ACC112 (cell line): ENCODE measurements around the gene TTLL5.

Source experiments
- H2AFZ ChIP-seq: fragments of 200-600 bp; sonication (generic); one replicate; pipeline ENCODE4 v1.6.0; 2017; ENCODE audit warnings: antibody characterized with exemption, low read length; ENCODE audit not compliant: unreplicated experiment
- H3K27ac ChIP-seq: fragments of 200-600 bp; sonication (generic); 2 replicates; pipeline ENCODE4 v1.5.1; 2014; ENCODE audit warnings: low read depth, mild to moderate bottlenecking, antibody characterized with exemption, low read length, moderate library complexity
- H3K27me3 ChIP-seq: fragments of 200-600 bp; sonication (generic); 2 replicates; pipeline ENCODE4 v1.6.1; 2014; ENCODE audit warnings: mild to moderate bottlenecking, antibody characterized with exemption, low read length, moderate library complexity, mixed read lengths; ENCODE audit not compliant: insufficient read depth
- H3K36me3 ChIP-seq: fragments of 200-600 bp; sonication (generic); 2 replicates; pipeline ENCODE4 v1.6.1; 2016; ENCODE audit warnings: mild to moderate bottlenecking, antibody characterized with exemption, low read length, moderate library complexity, mixed read lengths; ENCODE audit not compliant: insufficient read depth
- H3K4me1 ChIP-seq: fragments of 200-600 bp; sonication (generic); one replicate; pipeline ENCODE4 v1.6.1; 2016; ENCODE audit warnings: low read length, mixed read lengths; ENCODE audit not compliant: insufficient read depth, unreplicated experiment, control insufficient read depth
- H3K4me3 ChIP-seq: fragments of 200-600 bp; sonication (generic); 2 replicates; pipeline ENCODE4 v1.5.1; 2014; ENCODE audit warnings: mild to moderate bottlenecking, low read depth, low read length
- H3K79me2 ChIP-seq: fragments of 200-600 bp; sonication (generic); one replicate; pipeline ENCODE4 v1.6.0; 2016; ENCODE audit warnings: low read length; ENCODE audit not compliant: control insufficient read depth, unreplicated experiment, insufficient read depth

Gene TTLL5

DNA sequence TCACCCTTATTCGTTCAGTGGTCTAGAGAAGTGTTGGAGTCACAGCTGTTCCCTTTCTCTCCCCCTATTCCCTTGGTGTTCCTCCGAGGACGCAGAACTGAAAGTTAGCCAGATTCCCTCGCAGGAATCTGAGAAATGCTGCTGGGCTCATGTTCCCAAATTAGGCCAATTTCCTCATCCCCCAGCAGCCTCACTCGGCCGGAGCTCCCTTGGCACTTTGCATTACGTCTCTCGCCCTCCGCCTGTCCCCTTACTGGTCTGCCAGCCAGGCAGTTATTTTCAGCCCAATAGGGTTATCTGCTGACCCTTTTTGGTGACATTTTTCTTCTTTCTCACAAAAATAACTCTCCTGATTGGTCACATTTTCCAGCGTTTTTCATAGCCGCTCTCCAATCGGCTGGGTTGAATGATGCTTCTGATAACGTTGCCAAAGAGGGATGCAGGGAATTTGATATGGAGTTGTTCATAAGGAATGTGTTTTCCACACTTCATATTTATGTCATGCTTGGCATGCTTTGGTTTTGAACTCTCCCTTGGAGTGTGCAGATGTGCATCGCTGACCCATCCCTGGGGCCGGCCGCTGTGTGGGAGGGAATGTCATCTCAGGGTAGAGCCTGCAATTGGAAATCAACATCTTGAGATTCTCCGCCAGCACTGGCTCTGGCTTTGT is 334.5 kb downstream of the TTLL5 start:
- H2AFZ ChIP-seq, result no peak overlapping the region
- no peaks in the 10 kb centered on the region for H3K79me2 ChIP-seq
- H3K36me3 ChIP-seq, result peaks cover 19% of the 10 kb centered on the region; the same call in 1 of the 2 replicates
- no peaks in the 10 kb centered on the region for H3K27me3 ChIP-seq
- H3K27ac ChIP-seq, result no peak overlapping the region
- peak overlapping the region; percentile 34 for H3K4me3 ChIP-seq
- peaks cover 13% of the 10 kb centered on the region for H3K4me1 ChIP-seq

DNA sequence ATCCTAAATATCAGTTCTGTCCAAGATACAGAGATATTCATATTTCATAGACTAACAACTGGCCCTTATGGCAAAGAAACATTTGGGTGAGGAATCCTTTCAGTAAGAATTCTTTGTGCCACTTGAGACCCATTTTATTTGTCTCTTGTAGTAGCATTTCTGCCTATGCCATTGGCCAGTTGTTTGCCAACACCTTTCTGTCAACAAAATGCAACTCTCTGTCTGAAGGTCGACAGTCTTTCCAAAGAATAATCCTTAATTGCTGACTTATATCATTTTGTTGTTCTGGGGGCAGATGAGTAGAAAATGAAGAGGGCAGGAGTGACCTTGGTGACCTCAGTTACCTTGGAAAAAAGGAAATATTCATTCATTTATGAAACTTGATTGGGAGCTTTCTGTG is 335.4 kb downstream of the TTLL5 start:
- H3K4me3 ChIP-seq, result no peak overlapping the region
- H3K27ac ChIP-seq, result no peak overlapping the region
- peaks cover 29% of the 10 kb centered on the region; the same call in 1 of the 2 replicates for H3K36me3 ChIP-seq
- peaks cover 13% of the 10 kb centered on the region for H3K4me1 ChIP-seq
- no peaks in the 10 kb centered on the region for H3K79me2 ChIP-seq
- no peak overlapping the region for H2AFZ ChIP-seq
- H3K27me3 ChIP-seq, result no peaks in the 10 kb centered on the region

DNA sequence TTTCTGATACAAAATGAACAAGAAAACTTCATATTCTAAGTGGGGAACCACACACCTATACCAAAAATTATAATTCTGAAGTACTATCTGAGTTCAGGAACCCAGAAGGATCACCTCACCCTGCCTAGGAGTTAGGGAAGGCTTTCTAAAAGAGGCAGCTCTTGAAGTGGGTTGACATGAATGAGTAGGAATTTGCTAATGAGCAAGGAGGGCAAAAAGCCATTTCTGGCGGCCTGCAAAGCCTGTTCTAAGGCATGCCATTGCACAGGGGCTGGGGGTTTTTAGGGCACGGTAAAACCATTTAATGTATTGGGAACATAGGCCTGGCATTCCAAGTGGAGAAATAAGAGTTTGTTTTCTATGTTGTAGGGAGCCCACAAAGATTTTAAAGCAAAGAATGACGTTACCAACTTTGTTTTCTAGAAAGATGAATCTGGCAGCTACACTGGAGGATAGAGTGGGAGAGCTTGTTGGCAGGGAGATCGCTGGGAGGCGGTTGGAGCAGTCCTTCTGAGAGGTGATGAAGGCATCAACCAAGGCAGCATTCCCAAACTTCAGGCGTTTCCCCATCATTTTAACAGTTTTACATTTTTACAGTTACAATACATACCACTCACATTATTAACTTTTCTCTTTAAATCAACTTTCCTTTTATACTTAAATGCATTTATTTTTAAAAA is 338.6 kb downstream of the TTLL5 start:
- no peak overlapping the region for H3K4me3 ChIP-seq
- no peaks in the 10 kb centered on the region for H3K79me2 ChIP-seq
- H2AFZ ChIP-seq, result no peak overlapping the region
- peaks cover 39% of the 10 kb centered on the region for H3K36me3 ChIP-seq
- H3K27me3 ChIP-seq, result no peaks in the 10 kb centered on the region
- peaks cover 13% of the 10 kb centered on the region for H3K4me1 ChIP-seq
- no peak overlapping the region for H3K27ac ChIP-seq

DNA sequence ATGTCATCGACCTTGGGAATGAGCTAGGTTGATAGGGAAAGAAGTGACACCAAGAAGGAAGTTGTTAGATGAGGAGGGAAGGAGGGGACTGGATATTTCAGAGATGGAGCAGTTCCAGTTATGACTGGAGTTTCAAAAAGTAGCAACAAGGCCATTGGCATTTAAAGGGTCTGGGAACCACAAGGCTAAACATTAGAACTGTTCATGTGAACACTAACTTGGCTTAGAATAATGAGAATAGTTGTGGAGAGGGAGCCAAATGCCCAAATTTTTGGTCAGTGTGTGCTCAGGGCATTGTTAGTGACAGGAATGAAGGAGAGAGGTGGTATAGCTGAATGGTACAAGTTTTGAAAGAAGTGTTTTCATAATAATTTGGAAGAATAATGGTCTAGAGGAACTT is 341.3 kb downstream of the TTLL5 start:
- H3K4me1 ChIP-seq, result no peaks in the 10 kb centered on the region
- no peaks in the 10 kb centered on the region for H3K79me2 ChIP-seq
- no peak overlapping the region for H3K4me3 ChIP-seq
- no peaks in the 10 kb centered on the region for H3K27me3 ChIP-seq
- H3K36me3 ChIP-seq, result peaks cover 43% of the 10 kb centered on the region
- no peak overlapping the region for H3K27ac ChIP-seq
- H2AFZ ChIP-seq, result no peak overlapping the region
